SJSA1 (cell line): ENCODE data around the gene ALDH18A1. TPM values are rescaled to one million over a fixed set of nuclear protein-coding genes. Genes with fewer than 3 reads are reported as not detected.
"Not testable (repeated sequence)": the region's sequence is repeated elsewhere in the genome, so short reads cannot be mapped to it uniquely, and the experiment has no call there.

Experiments
- DNase-seq, 2 experiments: peaks; one replicate each; pipeline ENCODE4 v3.0.0-alpha.2; 2015 to 2020; ENCODE audit warnings: low spot score in 2 of 2, low read depth in 1 of 2
- H3K27ac ChIP-seq: fragments of 250-450 bp; sonication (Bioruptor Pico); 2 replicates; pipeline ENCODE4 v1.5.1; 2020; ENCODE audit warnings: mild to moderate bottlenecking, moderate library complexity
- H3K27me3 ChIP-seq: fragments of 250-450 bp; sonication (Bioruptor Pico); replicated peaks from 2 replicates; pipeline ENCODE4 v1.5.1; 2020; ENCODE audit warnings: mild to moderate bottlenecking, moderate library complexity
- H3K36me3 ChIP-seq: fragments of 250-450 bp; sonication (Bioruptor Pico); 2 replicates; pipeline ENCODE4 v1.5.1; 2020; ENCODE audit warnings: mild to moderate bottlenecking
- H3K4me1 ChIP-seq: fragments of 250-450 bp; sonication (Bioruptor Pico); replicated peaks from 2 replicates; pipeline ENCODE4 v1.6.1; 2021; ENCODE audit warnings: mild to moderate bottlenecking
- H3K4me3 ChIP-seq: fragments of 250-450 bp; sonication (Bioruptor Pico); 2 replicates; pipeline ENCODE4 v1.5.1; 2020; ENCODE audit warnings: mild to moderate bottlenecking
- H3K9me3 ChIP-seq: fragments of 250-450 bp; sonication (Bioruptor Pico); replicated peaks from 2 replicates; pipeline ENCODE4 v1.5.1; 2020; ENCODE audit warnings: mild to moderate bottlenecking
- total RNA-seq: library from RNA; depleted of rRNA; stranded (reverse); fragments of >200 nt; shearing (Covaris generic); gene quantifications from 2 replicates; pipeline ENCODE4 v1.2.3, GENCODE V29; 2014; rRNA removed

The ALDH18A1 gene
- total RNA-seq = 55.0 and 60.2 TPM in 2 replicates

- Histone ChIP-seq H3K9me3 (no peaks in the 10 kb centered on the region), H3K4me3 (peak within 1 kb of the TSS; percentile 94), H3K36me3 (peaks cover 17% of the 10 kb centered on the region), H3K27me3 (no peaks in the 10 kb centered on the region), H3K27ac (0 out of 2 replicates have a peak within 1 kb of the TSS, but pooled peaks have one; percentile 35), H3K4me1 (peaks cover 5% of the 10 kb centered on the region)
- DNase-seq = peak; percentile 92 to 93
These were observed at the start of gene ALDH18A1 for GRCh38 chr10:95656291-95657164. Gene ALDH18A1 (minus strand): TSS chr10:95656711. CDS start chr10:95653377, 3,334 bp downstream.

GRCh38 chr10:95698415-95698814 is 41.9 kb upstream of the ALDH18A1 start:
- no peak for DNase-seq
- peaks cover 3% of the 10 kb centered on the region; the same call in 1 of the 2 replicates for H3K36me3 ChIP-seq
- no peak overlapping the region for H3K27ac ChIP-seq

GRCh38 chr10:95697429-95697828 is 40.9 kb upstream of the ALDH18A1 start:
- Histone ChIP-seq H3K27me3 (no peaks in the 10 kb centered on the region), H3K27ac (no peak overlapping the region), H3K9me3 (no peaks in the 10 kb centered on the region), H3K4me1 (peaks cover 5% of the 10 kb centered on the region), H3K4me3 (no peak overlapping the region), H3K36me3 (peaks cover 7% of the 10 kb centered on the region; the same call in 1 of the 2 replicates)
- no peak for DNase-seq

More at GRCh38 chr10:95698415-95698814, 41.9 kb upstream of the ALDH18A1 start:
- Histone ChIP-seq H3K9me3 (no peaks in the 10 kb centered on the region), H3K27me3 (no peaks in the 10 kb centered on the region), H3K4me3 (no peak overlapping the region), H3K4me1 (no peaks in the 10 kb centered on the region)

- Histone ChIP-seq H3K27ac (no peak overlapping the region), H3K9me3 (no peaks in the 10 kb centered on the region), H3K4me3 (no peak overlapping the region), H3K27me3 (no peaks in the 10 kb centered on the region), H3K36me3 (peaks cover 25% of the 10 kb centered on the region), H3K4me1 (peaks cover 5% of the 10 kb centered on the region)
- DNase-seq = no peak
These were observed 38.2 kb upstream of the ALDH18A1 start for GRCh38 chr10:95694665-95695064.

- Histone ChIP-seq H3K4me3 (peak within 1 kb of the TSS; percentile 77), H3K27me3 (no peaks in the 10 kb centered on the region), H3K4me1 (peaks cover 5% of the 10 kb centered on the region), H3K27ac (peak within 1 kb of the TSS; percentile 57), H3K36me3 (peaks cover 33% of the 10 kb centered on the region), H3K9me3 (no peaks in the 10 kb centered on the region)
- DNase-seq = peak; percentile 98 to 99
These were observed 37.4 kb upstream of the ALDH18A1 start, which contains the start of gene TCTN3 for GRCh38 chr10:95693668-95694534. Gene TCTN3 (minus strand): TSS chr10:95693927. CDS start chr10:95693899, 28 bp downstream.

- H3K36me3 ChIP-seq = peaks cover 38% of the 10 kb centered on the region
- no peaks in the 10 kb centered on the region for H3K27me3 ChIP-seq
- H3K27ac ChIP-seq = peak overlapping the region; percentile 57
- peaks cover 5% of the 10 kb centered on the region for H3K4me1 ChIP-seq
- DNase-seq = no peak
- no peaks in the 10 kb centered on the region for H3K9me3 ChIP-seq
- H3K4me3 ChIP-seq = peak overlapping the region; percentile 77
These were observed 36.7 kb upstream of the ALDH18A1 start for GRCh38 chr10:95693071-95693667.

GRCh38 chr10:95691281-95691680 is 34.8 kb upstream of the ALDH18A1 start:
- no peak for DNase-seq
- no peaks in the 10 kb centered on the region for H3K27me3 ChIP-seq

GRCh38 chr10:95688648-95689047 is 32.1 kb upstream of the ALDH18A1 start:
- Histone ChIP-seq H3K4me1 (peaks cover 5% of the 10 kb centered on the region), H3K36me3 (peaks cover 77% of the 10 kb centered on the region), H3K27ac (no peak overlapping the region), H3K27me3 (no peaks in the 10 kb centered on the region), H3K9me3 (no peaks in the 10 kb centered on the region), H3K4me3 (no peak overlapping the region)
- DNase-seq = no peak

More at GRCh38 chr10:95691281-95691680, 34.8 kb upstream of the ALDH18A1 start:
- Histone ChIP-seq H3K9me3 (no peaks in the 10 kb centered on the region), H3K4me3 (no peak overlapping the region), H3K27ac (no peak overlapping the region), H3K4me1 (peaks cover 5% of the 10 kb centered on the region), H3K36me3 (peaks cover 56% of the 10 kb centered on the region)

GRCh38 chr10:95683966-95684365 is 27.5 kb upstream of the ALDH18A1 start:
- no peaks in the 10 kb centered on the region for H3K27me3 ChIP-seq
- H3K9me3 ChIP-seq = no peaks in the 10 kb centered on the region
- no peak overlapping the region for H3K4me3 ChIP-seq
- H3K36me3 ChIP-seq = peaks cover 77% of the 10 kb centered on the region
- H3K4me1 ChIP-seq = no peaks in the 10 kb centered on the region
- no peak overlapping the region for H3K27ac ChIP-seq
- no peak for DNase-seq

- H3K9me3 ChIP-seq = no peaks in the 10 kb centered on the region
- H3K4me1 ChIP-seq = no peaks in the 10 kb centered on the region
- no peaks in the 10 kb centered on the region for H3K27me3 ChIP-seq
- H3K27ac ChIP-seq = no peak overlapping the region
- peaks cover 23% of the 10 kb centered on the region for H3K36me3 ChIP-seq
- DNase-seq = no peak
- no peak overlapping the region for H3K4me3 ChIP-seq
These were observed 19.0 kb upstream of the ALDH18A1 start for GRCh38 chr10:95675403-95676116.

- no peak overlapping the region for H3K27ac ChIP-seq
- peaks cover 14% of the 10 kb centered on the region for H3K36me3 ChIP-seq
- no peak for DNase-seq
- H3K4me3 ChIP-seq = no peak overlapping the region
- no peaks in the 10 kb centered on the region for H3K4me1 ChIP-seq
- H3K9me3 ChIP-seq = no peaks in the 10 kb centered on the region
- no peaks in the 10 kb centered on the region for H3K27me3 ChIP-seq
These were observed 18.1 kb upstream of the ALDH18A1 start for GRCh38 chr10:95674643-95675042.

- H3K4me3 ChIP-seq, H3K27me3 ChIP-seq, H3K27ac ChIP-seq, DNase-seq, H3K9me3 ChIP-seq, H3K4me1 ChIP-seq, H3K36me3 ChIP-seq: not testable (repeated sequence)
These were observed 16.1 kb upstream of the ALDH18A1 start for GRCh38 chr10:95672641-95673040.

GRCh38 chr10:95664543-95664942 is 8.0 kb upstream of the ALDH18A1 start:
- DNase-seq = no peak
- Histone ChIP-seq H3K9me3 (no peaks in the 10 kb centered on the region), H3K36me3 (peaks cover 6% of the 10 kb centered on the region; the same call in 1 of the 2 replicates), H3K27ac (no peak overlapping the region), H3K4me3 (no peak overlapping the region), H3K27me3 (no peaks in the 10 kb centered on the region), H3K4me1 (peaks cover 3% of the 10 kb centered on the region; the same call in 1 of the 2 replicates)
